Neural progenitor cell (in vitro differentiated cells): ENCODE results near the gene WDR77.

Source experiments
- CTCF ChIP-seq: fragments of 200-600 bp; sonication (generic); IDR thresholded peaks from 2 replicates; pipeline ENCODE4 v1.5.1; 2017; ENCODE audit warnings: antibody characterized with exemption, mild to moderate bottlenecking
- EZH2 ChIP-seq: fragments of 200-600 bp; sonication (generic); IDR thresholded peaks from 2 replicates; pipeline ENCODE4 v1.6.1; 2017; ENCODE audit warnings: antibody characterized with exemption, mild to moderate bottlenecking, moderate library complexity
- EZH2phosphoT487 ChIP-seq: fragments of 200-600 bp; sonication (generic); IDR thresholded peaks from 2 replicates; pipeline ENCODE4 v1.6.1; 2017; ENCODE audit warnings: antibody characterized with exemption

DNA sequence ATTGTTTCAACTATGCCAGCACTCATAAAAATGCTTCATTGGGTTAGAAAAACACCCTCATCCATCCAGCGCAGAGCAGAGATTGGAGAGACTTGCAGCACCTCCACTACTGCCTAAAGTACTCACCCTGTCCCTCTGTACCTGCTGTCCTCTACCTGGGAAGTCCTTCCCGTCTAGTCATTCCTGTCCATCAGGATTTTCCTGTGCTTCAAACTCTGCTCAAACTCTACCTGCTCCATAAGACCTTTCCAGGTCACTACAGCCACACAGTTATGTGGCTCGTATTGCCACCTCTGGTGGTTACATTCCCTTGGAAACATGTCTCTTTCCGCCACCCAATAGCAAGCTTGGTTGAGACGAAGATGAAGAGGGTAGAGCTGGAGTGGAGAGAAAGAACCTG is 28.7 kb downstream of the WDR77 start:
- TF ChIP-seq EZH2 (no peak), CTCF (no peak), EZH2phosphoT487 (no peak)
